IPS-NIHi7 (cell line): ENCODE measurements around the gene ATF7IP.
"Not testable (repeated sequence)": the region's sequence is repeated elsewhere in the genome, so short reads cannot be mapped to it uniquely, and the experiment has no call there.

Experiments
- DNase-seq: peaks from one replicate; pipeline ENCODE4 v3.0.0; 2012; ENCODE audit warnings: mixed read lengths; ENCODE audit errors: extremely low spot score

The ATF7IP gene

DNA sequence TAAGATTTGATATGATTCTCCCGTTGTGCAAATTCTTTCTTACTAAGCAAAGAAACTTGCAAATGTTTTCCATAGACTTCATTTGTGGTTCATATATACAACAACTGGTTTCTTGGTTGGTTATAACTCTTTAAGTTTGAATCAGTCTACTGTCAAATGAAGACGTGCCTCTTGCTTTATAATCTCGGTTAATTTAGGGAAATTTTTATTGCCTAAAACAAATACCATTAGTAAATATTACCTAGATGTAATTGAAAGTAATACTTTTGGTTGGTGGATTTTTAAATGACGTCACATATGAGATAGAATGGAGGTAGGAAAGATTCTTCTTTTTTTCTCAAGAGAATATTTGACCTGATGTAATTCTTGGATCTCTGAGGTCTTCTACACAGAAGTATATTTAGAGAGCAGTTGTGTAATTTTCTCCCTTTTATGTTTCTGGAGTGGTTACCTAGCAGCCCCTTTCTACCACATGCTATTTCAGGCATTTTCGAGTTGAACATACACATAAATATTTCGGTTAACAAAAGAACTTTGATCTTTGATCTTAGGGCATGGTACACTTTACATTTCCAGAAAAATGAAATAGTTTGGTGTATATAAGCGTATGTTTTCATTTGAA lies 1.7 kb downstream of the ATF7IP start:
- DNase-seq, result no peak

DNA sequence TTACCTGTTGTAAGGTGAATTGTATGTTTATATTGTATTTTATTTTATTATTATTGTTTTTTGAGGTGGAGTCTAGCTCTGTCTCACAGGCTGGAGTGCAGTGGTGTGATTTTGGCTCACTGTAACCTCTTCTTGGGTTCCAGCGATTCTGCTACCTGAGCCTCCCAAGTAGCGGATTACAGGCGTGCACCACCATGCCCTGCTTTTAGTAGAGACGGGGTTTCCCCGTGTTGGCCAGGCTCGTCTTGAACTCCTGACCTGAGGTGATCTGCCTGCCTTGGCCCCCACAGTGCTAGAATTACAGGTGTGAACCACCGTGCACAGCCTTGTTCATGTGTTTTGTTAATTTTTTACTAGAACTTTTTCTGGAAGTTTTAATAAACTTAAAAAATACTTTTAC lies 3.8 kb downstream of the ATF7IP start:
- no peak for DNase-seq

DNA sequence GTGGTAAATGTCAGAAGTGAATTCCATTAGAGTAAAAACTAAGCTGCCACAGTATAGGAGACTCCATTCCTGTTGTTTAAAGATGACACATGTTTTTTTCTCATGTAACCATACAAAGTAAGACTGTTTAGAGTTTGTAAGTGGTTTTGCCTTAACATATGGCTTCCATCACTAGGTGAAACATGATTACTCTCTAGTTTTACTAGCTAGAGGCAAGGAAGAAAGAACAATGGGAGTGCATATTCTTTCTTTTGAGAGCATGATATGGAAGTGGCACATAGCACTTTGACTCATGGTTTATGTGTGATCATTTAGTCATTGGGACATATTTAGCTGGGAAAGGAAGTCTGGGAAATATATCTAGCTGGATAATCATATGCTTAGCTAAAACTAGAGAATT lies 7.7 kb downstream of the ATF7IP start:
- DNase-seq, result no peak

DNA sequence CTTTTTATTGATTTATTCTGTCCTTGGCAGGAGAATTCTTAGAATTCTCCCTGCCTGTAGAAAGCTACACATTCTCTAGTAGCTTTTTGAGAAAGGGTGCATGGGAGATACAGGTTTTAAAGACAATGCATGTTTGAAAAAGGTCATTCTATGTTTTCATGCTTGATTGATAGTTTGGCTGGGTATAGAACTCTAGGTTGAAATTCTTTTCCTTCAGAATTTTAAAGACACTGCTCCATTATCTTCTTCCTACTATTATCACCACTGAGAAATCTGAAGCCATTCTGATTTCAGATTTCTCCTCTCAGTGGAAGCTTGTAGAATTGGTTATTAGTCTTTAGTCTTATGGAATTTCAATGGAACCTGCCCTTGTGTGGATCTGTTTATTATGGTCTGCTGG lies 14.0 kb downstream of the ATF7IP start:
- DNase-seq, result no peak

DNA sequence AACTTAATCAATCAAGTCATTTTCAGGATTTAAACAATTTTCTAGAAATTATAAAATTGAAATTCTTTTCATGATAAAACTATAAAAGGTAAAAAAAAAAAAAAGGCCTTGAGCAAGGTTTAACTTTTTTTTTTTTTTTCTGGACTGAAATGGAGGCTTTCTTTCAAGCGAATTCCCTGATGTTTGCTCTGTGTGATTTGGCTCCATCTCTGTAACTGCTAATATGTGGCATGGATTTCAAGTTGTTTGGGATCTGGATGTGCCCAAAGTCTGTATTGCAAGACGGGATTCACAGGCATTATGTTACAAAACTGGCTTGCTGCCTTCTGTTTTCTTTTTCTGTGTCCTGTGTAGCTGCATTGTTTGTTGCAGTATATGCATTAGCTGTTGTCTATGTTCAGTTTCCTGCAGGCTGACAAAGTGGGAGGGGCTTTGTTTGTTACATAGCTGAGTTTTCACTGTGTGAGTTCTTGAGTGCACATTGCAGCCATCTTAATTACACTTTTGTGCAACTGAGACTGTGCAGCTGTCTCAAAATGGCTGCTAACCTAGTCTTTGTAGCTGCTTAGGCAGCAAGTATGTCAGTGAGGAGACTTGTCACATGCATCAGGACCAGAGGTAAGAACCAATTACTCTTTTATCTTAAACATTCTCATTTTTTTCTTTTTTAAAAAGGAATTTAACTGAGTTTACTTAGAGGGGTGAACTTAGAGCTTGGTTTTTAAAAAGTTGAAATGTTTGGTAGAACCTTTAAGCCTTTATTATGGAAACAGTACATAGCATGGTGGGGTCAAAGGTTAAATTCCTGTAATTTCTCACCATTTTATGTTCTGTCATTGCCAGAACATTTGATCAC lies 19.5 kb downstream of the ATF7IP start:
- peak; percentile 56 for DNase-seq

DNA sequence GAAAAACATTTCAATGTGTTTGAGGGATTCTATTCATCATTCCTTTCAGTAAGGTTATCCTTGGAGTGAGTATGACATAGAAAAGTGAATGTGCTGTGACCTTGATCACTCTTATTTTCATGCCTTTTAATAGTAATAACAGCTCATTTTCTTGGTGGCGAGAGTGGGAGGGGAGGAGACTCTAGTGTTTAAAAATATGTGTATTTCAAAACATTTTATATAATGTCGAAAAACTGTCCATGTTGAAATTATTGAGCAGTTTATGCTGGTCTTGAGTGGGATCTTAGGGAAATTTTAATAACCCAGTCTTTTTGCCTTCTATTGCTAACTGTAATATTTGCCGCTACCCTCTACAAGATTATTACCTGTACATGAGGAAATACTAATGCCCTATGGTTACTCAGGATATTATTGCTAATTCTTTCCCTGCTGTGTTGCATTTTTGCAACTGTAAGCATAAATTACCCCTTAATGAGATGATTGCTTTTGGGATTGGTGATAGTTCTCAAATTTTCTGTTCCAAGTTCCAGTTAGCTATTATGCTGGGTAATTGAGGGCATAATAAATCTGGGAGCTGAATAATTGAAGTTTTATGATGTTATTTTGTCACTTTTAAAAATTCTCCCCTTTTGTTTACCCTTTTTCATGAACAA lies 21.9 kb downstream of the ATF7IP start:
- no peak for DNase-seq

DNA sequence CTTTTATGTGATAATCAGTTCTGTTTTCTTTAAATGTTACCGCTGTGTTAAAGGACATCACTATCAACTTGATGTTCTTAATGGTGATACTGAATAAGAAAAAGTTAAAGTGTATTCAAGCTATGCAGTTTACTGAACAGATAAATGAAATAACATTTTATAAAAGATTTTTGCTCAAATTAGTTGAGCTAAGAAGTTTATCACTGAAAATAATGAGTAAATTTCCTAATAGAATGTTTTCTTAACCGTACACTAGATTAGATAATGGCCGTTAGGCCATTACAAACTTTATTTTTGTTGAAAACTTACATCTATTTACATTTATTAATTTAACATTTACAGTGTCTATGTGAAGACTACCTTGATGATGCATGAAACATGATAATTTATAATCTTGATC lies 25.0 kb downstream of the ATF7IP start:
- DNase-seq, result no peak

DNA sequence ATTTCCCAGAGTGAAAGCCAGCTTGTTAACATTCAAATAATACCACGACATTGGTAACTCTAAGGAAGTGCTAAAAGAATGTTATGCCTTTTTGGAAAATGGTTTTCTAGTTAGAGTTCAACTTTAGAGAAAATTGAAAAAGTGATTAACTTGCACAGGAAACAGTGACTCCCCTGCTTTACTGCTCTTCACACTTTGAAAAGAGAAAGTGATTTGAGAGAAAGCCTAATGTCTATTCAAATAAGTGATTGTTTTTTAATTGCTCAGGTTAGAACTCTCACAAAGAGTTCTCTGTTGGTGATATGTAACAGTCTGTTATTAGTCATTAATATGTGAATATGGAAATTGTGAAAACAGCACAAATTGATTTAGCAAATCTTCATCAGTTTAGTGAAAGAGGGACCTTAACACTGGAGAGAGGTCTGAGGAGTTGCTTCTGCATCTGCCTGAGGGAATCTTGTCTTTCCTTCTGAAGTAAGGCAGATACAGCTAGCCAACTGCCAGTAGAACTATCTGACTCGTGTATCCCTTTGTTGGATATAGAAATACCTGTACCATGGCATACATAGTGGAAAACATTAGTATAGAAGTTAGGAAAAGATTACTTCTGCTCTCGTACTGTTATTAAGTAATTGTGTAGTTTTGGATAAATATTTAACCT lies 25.5 kb downstream of the ATF7IP start:
- no peak for DNase-seq

DNA sequence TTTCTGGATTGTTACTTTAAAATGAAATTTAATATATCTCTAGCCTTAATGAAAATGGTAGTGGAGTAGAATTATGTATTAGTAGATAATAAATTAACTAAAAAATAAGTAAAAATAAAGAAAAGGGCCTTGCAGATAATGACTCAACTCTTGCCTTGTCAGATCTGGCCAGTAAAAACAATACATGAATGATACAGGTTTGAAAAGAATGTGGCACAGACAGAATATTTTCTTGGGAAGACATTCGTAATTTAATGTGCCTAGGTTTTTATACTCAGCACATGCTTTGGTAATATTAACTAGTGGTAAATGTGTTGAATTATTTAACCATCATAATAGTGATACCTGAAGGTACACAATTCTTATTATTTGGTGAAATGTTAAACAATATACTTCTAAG lies 28.3 kb downstream of the ATF7IP start:
- no peak for DNase-seq

DNA sequence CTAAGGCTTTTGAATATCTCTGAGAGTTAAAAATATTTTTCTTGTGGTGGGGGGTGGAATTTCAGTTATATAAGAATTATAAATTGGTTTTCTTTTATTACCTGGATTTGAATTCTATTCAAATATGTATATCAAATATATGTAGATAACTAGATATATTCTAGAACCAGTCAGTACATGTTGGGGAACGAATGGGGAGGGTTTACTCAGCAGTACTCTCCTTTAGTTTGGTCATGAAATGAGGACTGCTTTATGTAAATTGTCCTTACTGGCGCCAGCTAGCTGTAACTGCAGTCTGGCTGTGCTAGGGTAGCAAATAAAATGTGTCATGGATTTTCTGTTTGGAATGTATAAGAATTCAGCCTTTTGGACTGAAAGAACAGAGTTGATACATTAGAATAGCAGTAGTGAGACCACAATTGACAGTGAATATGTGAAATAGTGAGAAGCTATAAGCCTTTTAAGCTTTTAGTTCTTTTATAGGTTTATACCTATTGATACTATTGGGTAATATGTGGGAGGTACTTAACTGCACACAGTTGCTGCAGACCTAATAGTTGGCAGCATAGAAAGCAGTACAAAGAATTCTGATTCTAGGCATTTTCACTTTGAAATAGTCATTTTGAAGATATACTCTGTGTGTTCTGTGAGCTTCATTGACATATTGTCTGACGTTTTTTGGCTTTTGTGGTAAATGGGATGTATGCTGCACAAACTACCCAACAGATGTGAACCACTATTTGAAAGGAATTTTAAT lies 29.0 kb downstream of the ATF7IP start:
- peak; percentile 47 for DNase-seq

DNA sequence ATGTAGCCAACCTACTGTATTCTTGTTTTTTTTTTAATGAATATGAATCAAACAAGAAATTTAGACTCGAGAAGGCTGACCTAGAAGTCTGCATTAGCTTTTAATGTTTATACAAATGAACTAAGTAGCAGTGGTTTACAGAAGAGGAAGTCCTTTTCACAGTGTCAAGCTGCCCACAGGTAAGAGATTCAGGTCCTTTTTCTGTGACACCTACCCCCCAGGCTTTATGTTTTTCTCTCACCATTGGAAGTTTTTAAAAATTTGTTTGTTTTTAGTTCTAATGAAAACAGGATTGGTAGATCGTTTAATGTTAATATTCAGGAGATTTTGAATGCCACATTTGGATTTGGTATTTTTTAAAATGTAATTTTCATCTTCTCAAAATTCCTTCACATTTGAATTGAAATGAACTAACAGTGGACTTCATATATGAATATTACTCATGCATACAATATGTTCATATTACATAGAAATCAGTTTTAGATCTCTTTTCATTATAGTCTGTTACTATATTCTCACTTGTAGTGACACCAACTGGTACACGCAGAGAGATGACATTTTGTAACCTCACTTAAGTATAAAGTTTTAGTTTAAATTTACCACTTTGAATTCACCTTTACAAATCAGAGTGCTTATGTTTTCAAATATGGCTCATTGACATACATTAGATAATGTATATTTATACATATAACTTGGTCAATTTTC lies 29.7 kb downstream of the ATF7IP start:
- DNase-seq, result no peak

DNA sequence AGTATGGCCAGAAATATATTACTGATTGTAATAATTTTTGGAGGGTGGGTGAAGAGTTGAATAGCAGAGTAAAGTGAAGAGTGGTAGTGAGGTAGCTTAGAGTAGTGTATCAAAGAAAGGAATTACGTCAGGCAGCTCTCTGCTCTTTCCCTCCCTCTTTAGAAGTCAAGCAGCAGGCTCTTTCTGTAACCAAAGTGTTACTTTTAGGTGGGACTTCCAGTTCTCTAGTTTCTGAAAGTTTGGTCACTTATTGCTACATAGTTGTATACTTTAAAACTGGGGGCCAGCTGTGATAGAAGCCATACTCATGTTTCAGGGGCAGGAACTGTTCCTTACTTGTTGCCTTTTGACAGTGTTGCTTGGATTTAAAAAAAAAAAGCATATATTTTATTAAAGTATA lies 30.6 kb downstream of the ATF7IP start:
- no peak for DNase-seq

DNA sequence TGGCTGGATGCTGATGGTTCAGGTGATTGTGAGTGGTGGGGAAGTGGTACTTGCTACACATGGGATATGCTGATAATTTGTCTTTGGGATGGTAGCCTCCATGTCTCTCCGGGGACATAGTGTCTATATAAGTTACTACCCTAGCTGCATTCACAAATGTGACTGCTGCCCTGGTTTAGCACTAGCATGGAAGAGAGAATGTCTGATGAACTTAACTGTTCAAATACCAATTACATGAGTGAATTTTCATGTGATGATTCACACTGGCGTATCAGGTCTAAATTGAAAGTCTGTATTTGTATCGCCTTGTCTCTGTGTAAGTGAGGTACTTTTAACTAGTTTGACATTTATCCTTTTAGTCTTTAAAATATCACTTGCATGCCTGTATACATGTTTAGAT lies 34.4 kb downstream of the ATF7IP start:
- DNase-seq, result no peak

DNA sequence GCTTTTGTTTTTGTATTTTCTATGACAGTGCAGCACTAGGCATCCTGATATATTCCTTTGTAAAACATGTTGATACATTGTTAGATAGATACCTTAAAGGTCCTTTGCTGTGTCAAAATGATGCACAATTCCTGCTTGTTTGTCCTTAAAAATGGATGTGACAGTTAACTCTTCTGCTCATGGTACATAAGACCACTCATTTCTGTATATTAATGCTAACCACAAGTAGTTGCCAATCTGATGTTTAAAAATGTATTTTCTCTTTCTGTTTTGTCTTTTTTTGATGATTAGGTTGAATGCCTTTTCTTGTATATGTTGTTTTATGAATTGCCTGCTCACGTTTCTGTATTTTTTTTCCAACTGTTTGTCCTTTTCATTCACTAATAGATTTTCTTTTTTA lies 35.1 kb downstream of the ATF7IP start:
- no peak for DNase-seq

DNA sequence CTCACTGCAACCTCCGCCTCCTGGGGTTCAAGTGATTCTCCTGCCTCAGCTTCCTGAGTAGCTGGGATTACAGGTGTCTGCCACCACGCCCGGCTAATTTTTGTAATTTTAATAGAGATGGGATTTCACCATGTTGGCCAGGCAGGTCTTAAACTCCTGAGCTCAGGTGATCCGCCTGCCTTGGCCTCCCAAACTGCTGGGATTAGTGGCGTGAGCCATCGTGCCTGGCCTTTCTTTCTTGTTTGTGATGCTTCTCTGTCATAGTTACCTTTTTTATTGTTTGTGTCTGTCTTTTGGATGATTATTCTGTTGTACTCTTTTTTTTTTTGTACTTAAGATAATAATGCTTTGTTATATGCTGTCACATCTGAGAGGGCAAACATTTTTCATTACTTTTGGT lies 35.8 kb downstream of the ATF7IP start:
- not testable (repeated sequence) for DNase-seq

DNA sequence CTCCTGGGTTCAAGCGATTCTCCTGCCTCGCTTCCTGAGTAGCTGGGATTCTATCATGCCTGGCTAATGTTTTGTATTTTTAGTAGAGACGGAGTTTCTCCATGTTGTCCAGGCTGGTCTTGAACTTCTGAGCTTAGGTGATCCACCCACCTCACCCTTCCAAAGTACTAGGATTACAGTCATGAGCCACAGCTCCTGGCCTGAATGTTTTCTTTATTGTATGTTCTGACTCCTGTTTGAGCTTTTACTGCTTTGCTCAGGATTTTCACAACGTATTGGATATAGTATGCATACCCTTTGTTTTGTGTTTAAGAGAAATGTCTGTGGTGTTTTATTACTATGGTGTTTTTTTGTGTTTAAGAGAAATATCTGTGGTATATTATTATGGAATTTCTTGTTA lies 37.2 kb downstream of the ATF7IP start:
- DNase-seq, result no peak

DNA sequence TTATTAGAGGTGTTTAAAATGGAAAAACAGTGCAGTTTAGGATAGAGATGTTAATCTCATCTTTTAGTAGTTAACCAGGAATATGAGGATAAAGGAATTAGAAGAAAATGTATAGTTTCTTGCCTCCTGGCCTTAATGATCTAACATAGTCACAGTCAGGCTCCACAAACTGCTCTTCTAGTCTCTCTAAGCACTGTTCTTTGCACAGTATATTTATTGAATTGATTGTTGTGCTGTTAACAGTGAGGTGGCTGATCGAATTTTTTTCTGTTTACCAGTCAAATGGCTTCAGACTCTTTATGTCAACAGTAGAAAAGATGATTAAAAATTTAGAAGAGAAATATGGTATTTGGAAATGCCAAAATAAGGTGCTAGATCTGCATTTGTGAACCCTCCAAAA lies 37.8 kb downstream of the ATF7IP start:
- no peak for DNase-seq

DNA sequence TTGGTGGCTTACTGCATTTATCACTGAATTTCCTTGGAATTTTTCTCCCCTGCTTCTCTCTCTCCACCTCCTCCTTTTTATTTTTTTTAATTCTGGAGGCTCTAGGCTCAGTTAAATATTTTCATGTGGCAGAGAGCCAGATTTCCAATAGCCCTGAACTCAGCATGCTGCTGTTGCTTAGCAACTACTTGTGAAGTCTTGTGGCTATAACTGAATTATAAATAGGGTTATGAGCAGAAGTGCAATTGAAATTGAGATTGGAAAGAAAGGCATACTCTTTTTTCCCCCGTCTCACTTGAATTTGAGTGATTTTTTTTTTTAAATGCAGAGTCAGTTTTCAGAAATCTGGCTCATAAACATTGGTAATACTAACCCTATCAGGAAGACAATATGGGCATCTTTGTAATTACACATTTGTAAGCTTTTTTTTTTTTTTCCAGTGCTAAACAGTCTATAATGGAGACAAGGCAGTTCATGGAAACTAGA lies 38.3 kb downstream of the ATF7IP start:
- no peak for DNase-seq

DNA sequence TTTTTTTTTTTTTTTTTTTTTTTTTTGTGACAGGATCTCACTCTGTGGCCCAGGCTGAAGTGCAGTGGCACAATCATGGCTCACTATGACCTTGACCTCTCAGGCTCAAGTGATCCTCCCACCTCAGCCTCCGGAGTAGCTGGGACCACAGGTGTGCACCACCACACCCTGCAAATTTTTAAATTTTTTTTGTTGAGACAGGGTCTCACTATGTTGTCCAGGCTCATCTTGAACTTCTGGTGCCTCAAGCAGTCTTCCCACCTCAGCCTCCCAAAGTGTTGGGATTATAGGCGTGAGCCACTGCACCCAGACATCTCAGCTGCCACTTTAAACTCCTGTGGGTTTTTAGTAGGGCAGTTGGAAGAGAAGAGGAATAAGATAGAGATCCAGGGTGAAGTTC lies 39.9 kb downstream of the ATF7IP start:
- not testable (repeated sequence) for DNase-seq

DNA sequence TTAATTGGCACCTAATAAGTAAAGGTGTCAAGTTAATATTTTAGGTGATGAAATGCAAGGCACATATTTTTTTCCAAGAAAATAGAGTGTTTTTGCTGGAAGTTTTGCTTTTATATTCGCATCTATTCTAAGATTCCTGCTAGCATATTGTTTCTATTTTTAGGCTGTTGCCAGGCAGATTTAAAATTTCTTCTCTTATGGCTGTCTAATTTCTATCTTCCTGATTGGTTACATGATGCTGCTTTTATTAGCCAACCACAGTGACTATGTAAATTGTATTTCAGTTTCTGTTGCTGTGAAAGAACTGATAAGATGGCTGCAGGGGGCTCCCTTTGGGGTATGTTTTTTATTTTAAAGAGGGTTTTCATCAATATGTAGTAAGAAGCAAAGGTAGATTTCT lies 42.7 kb downstream of the ATF7IP start:
- DNase-seq, result no peak

DNA sequence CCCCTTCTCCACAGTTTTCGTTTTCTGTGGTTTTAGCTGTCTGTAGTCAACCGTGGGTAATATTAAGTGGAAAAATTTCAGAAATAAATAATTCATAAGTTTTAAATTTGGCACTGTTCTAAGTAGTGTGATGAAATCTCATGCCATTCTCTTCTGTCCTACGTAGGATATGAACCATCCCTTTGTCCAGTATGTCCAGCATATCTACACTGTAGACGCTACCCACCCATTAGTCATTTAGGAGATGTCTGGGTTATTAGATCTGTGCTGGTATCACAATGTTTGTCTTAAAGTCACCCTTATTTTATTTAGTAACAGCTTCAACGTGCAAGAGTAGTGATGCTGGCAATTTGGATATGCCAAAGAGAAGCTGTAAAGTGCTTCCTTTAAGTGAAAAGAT lies 44.7 kb downstream of the ATF7IP start:
- DNase-seq, result no peak
